ENCODE measurements around the gene SPATA31E1. TPM values are rescaled to one million over a fixed set of nuclear protein-coding genes. Genes with fewer than 3 reads are reported as not detected.

The SPATA31E1 gene
- total and polyA plus RNA-seq, 2 donors (not counting 1 experiment from before 2014, with no cell fraction given), result not detected

DNA sequence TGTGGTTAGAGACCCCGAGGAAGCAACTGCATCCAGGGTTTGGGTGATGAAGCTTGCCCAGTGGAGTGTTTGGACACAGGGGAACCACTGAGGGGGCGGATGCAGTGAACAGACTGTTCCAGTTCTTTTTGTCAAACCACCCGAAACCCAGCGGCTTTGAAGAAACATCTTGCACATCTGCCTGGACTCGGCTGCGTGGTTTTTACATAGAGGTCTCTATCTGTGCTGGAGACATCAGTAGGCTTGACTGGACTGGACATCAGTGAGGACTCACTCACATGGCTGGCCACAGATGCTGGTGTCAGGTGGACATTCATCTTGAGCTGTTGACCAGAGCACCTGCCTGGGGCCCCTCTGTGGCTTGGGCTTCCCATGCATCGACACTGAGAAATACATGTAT lies 15.3 kb upstream of the SPATA31E1 start:
- Histone ChIP-seq H3K27me3 (ENCODE audit: control insufficient read depth, insufficient read depth, low read length) (no peaks in the 10 kb centered on the region), H3K36me3 (ENCODE audit: control insufficient read depth, insufficient read depth, low read length) (no peaks in the 10 kb centered on the region), H3K9me3 (ENCODE audit: control insufficient read depth, insufficient read depth, low read depth, low read length) (no peaks in the 10 kb centered on the region), H2AFZ (ENCODE audit: low read length) (no peak overlapping the region), H3K4me2 (ENCODE audit: extremely low read depth, insufficient read depth, low read length) (no peak overlapping the region), H3K27ac (ENCODE audit: insufficient read depth, low read length) (no peak overlapping the region), H3K79me2 (ENCODE audit: control insufficient read depth, insufficient read depth, low read length) (no peaks in the 10 kb centered on the region), H3K4me3 (replicated peaks in 1 of 4; ENCODE audit: control extremely low read depth in 1 of 4, insufficient read depth in 1 of 4, low read depth in 3 of 4, low read length in 4 of 4) (no peak overlapping the region), H3K9ac (ENCODE audit: insufficient read depth, low read length) (no peak overlapping the region), H3K4me1 (ENCODE audit: control insufficient read depth, extremely low read depth, insufficient read depth, low read length) (peaks cover 8% of the 10 kb centered on the region), H4K20me1 (ENCODE audit: control insufficient read depth, extremely low read depth, insufficient read depth, low read length) (no peaks in the 10 kb centered on the region)
- TF ChIP-seq EZH2 (IDR thresholded peaks at IDR 0.05; ENCODE audit: low read length, missing control alignments), result no peak
- TF ChIP-seq, protein P1, sequence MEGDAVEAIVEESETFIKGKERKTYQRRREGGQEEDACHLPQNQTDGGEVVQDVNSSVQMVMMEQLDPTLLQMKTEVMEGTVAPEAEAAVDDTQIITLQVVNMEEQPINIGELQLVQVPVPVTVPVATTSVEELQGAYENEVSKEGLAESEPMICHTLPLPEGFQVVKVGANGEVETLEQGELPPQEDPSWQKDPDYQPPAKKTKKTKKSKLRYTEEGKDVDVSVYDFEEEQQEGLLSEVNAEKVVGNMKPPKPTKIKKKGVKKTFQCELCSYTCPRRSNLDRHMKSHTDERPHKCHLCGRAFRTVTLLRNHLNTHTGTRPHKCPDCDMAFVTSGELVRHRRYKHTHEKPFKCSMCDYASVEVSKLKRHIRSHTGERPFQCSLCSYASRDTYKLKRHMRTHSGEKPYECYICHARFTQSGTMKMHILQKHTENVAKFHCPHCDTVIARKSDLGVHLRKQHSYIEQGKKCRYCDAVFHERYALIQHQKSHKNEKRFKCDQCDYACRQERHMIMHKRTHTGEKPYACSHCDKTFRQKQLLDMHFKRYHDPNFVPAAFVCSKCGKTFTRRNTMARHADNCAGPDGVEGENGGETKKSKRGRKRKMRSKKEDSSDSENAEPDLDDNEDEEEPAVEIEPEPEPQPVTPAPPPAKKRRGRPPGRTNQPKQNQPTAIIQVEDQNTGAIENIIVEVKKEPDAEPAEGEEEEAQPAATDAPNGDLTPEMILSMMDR (conservative IDR thresholded peaks at IDR 0.05 in 1 of 2, IDR thresholded peaks at IDR 0.05 in 1 of 2; ENCODE audit: low read depth in 1 of 2, low read length in 2 of 2), result no peak
- DNase-seq (ENCODE audit: low read depth in 2 of 2), result no peak

DNA sequence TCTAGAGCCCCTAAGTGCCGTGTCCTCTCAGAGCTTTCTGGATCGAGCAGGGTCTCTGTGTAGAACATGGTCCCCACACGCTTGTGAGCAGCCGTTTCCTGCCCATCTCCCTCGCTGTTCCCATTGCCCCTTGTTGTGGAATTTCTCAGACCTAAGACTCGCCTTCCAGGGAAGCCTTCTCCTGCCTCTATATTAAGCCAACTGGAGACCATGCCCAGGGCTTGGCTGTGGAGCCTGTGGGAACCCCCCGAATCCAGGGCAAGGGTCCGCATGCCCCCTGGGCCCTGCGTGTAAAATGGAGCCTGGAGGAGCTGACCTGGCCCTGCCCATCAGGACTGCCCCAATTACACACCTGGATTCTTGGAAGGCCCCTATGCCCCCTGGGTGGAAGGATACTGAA lies 14.5 kb upstream of the SPATA31E1 start:
- Histone ChIP-seq H4K20me1 (ENCODE audit: control insufficient read depth, extremely low read depth, insufficient read depth, low read length) (no peaks in the 10 kb centered on the region), H3K27me3 (ENCODE audit: control insufficient read depth, insufficient read depth, low read length) (no peaks in the 10 kb centered on the region), H3K36me3 (ENCODE audit: control insufficient read depth, insufficient read depth, low read length) (no peaks in the 10 kb centered on the region), H3K9me3 (ENCODE audit: control insufficient read depth, insufficient read depth, low read depth, low read length) (no peaks in the 10 kb centered on the region), H3K4me3 (replicated peaks in 1 of 4; ENCODE audit: control extremely low read depth in 1 of 4, insufficient read depth in 1 of 4, low read depth in 3 of 4, low read length in 4 of 4) (no peak overlapping the region), H2AFZ (ENCODE audit: low read length) (no peak overlapping the region), H3K79me2 (ENCODE audit: control insufficient read depth, insufficient read depth, low read length) (no peaks in the 10 kb centered on the region), H3K9ac (ENCODE audit: insufficient read depth, low read length) (no peak overlapping the region), H3K27ac (ENCODE audit: insufficient read depth, low read length) (no peak overlapping the region), H3K4me2 (ENCODE audit: extremely low read depth, insufficient read depth, low read length) (no peak overlapping the region), H3K4me1 (ENCODE audit: control insufficient read depth, extremely low read depth, insufficient read depth, low read length) (peaks cover under 1% of the 10 kb centered on the region)
- no peak for DNase-seq (ENCODE audit: low read depth in 2 of 2)
- no peak for TF ChIP-seq EZH2 (IDR thresholded peaks at IDR 0.05; ENCODE audit: low read length, missing control alignments)
- TF ChIP-seq, protein P1 (conservative IDR thresholded peaks at IDR 0.05 in 1 of 2, IDR thresholded peaks at IDR 0.05 in 1 of 2; ENCODE audit: low read depth in 1 of 2, low read length in 2 of 2), result no peak

DNA sequence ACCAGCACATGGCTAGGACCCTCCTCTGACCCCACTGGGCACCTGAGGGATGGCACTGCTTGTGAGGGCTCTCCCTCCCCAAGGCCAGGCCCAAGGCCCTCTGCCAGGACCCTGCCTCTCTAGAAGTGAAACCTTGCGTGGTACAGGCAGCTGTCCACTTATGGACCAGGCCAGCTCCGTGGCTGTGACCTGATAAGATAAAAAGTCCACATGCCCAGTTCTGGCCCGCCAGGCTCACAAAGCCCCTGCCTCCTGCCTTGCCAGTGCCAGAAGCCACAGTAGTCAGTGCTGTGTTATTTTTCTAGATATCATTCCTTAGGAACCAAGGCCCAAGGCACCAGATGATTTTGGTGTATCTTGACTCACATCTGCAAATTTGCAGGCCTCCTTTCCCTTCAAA lies 14.0 kb upstream of the SPATA31E1 start:
- H3K36me3 ChIP-seq (ENCODE audit: control insufficient read depth, insufficient read depth, low read length), result no peaks in the 10 kb centered on the region
- H3K9ac ChIP-seq (ENCODE audit: insufficient read depth, low read length), result no peak overlapping the region
- no peak overlapping the region for H3K4me2 ChIP-seq (ENCODE audit: extremely low read depth, insufficient read depth, low read length)
- no peaks in the 10 kb centered on the region for H3K4me1 ChIP-seq (ENCODE audit: control insufficient read depth, extremely low read depth, insufficient read depth, low read length)
- no peak overlapping the region for H2AFZ ChIP-seq (ENCODE audit: low read length)
- no peaks in the 10 kb centered on the region for H3K27me3 ChIP-seq (ENCODE audit: control insufficient read depth, insufficient read depth, low read length)
- H4K20me1 ChIP-seq (ENCODE audit: control insufficient read depth, extremely low read depth, insufficient read depth, low read length), result no peaks in the 10 kb centered on the region
- H3K4me3 ChIP-seq (replicated peaks in 1 of 4; ENCODE audit: control extremely low read depth in 1 of 4, insufficient read depth in 1 of 4, low read depth in 3 of 4, low read length in 4 of 4), result no peak overlapping the region
- no peak overlapping the region for H3K27ac ChIP-seq (ENCODE audit: insufficient read depth, low read length)
- H3K79me2 ChIP-seq (ENCODE audit: control insufficient read depth, insufficient read depth, low read length), result no peaks in the 10 kb centered on the region
- DNase-seq (ENCODE audit: low read depth in 2 of 2), result no peak
- no peaks in the 10 kb centered on the region for H3K9me3 ChIP-seq (ENCODE audit: control insufficient read depth, insufficient read depth, low read depth, low read length)
- TF ChIP-seq, protein P1 (conservative IDR thresholded peaks at IDR 0.05 in 1 of 2, IDR thresholded peaks at IDR 0.05 in 1 of 2; ENCODE audit: low read depth in 1 of 2, low read length in 2 of 2), result no peak
- no peak for TF ChIP-seq EZH2 (IDR thresholded peaks at IDR 0.05; ENCODE audit: low read length, missing control alignments)

Data from fibroblast of lung (primary cell).